Measurements from ENCODE around the gene FKBP5. TPM values are rescaled to one million over a fixed set of nuclear protein-coding genes. Genes with fewer than 3 reads are reported as not detected.
"Not testable (repeated sequence)": the region's sequence is repeated elsewhere in the genome, so short reads cannot be mapped to it uniquely, and the experiment has no call there.

Gene FKBP5
- total RNA-seq, 4 donors from 2014 or later, result 65.0 to 273 (median 103) TPM

DNA sequence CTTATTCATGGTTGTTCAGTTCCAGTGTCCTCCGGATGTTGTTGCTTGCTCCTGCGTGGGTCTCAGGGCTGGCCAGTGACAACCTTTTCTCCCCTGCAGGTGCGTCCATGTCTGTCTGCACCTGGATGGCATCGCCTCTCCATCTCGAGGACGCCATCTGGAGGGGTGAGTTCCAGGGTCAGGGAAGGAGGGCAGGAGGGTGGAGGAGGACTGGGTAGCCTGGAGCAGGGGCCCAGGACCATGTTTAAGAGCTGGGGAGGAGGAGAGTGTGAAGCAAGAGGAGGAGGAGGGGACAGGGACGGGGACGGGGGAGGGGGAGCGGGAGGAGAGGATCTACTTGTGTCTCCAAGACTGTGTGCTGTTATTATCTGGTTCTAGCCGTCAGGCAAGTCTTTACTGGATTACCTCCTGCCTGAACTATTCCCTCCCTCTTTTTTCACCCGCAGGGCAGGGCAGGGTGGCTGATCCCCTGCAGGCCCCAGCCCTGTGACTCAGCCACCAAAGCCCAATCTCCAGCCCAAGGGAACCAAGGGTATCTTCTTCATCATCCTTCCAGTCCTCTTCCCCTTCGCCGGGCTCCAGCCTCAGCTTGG is 143.8 kb downstream of the FKBP5 start:
- TF ChIP-seq, protein P1, sequence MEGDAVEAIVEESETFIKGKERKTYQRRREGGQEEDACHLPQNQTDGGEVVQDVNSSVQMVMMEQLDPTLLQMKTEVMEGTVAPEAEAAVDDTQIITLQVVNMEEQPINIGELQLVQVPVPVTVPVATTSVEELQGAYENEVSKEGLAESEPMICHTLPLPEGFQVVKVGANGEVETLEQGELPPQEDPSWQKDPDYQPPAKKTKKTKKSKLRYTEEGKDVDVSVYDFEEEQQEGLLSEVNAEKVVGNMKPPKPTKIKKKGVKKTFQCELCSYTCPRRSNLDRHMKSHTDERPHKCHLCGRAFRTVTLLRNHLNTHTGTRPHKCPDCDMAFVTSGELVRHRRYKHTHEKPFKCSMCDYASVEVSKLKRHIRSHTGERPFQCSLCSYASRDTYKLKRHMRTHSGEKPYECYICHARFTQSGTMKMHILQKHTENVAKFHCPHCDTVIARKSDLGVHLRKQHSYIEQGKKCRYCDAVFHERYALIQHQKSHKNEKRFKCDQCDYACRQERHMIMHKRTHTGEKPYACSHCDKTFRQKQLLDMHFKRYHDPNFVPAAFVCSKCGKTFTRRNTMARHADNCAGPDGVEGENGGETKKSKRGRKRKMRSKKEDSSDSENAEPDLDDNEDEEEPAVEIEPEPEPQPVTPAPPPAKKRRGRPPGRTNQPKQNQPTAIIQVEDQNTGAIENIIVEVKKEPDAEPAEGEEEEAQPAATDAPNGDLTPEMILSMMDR (IDR thresholded peaks at IDR 0.05), result no peak
- no peak for TF ChIP-seq POLR2A (IDR thresholded peaks at IDR 0.05)
- DNase-seq, result no peak
- Histone ChIP-seq H3K27me3 (no peaks in the 10 kb centered on the region), H3K9me3 (no peaks in the 10 kb centered on the region), H3K36me3 (no peaks in the 10 kb centered on the region), H3K4me1 (peaks cover 0 to 13% (median 8%) of the 10 kb centered on the region in 3 donors), H3K4me3 (no peak overlapping the region), H3K27ac (no peak overlapping the region)
- intact Hi-C loops (cut with DNase I), result no loop called here
- WGBS, 2 donors, result 29 to 32% methylated on average over 6 to 7 of the region's 13 CpGs

DNA sequence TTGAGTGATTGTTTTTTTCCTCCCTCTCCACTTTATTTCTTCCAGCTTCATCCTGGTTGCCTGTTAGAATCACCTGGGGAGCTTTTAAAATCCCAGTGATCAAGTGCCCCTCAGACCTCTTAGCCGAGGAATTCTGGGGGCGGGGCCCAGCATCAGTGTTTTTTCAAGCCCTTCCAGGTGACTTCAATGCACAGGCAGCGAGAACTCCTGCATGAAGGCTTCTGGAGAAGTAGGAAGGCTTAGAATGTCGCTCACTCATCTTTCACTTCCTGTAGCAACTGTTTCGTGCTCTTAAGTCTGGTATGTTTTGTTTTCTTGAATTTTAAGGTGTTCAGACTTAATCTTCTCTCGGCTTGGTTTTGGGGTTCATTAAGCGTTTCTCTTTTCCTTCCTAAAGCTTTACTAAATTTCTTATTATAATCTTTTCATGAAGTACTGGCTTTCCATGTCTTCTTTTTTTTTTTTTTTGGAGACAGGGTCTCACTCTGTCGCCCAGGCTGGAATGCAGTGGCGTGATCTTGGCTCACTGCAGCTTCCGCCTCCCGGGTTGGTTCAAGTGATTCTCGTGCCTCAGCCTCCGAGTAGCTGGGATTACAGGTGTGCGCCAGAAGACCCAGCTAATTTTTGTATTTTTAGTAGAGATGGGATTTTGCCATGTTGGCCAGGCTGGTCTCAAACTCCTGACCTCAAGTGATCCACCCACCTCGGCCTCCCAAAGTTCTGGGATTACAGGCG is 145.1 kb downstream of the FKBP5 start:
- no peaks in the 10 kb centered on the region for H3K27me3 ChIP-seq
- H3K4me3 ChIP-seq, result no peak overlapping the region
- intact Hi-C loops (cut with DNase I), result no loop called here
- peaks cover 0 to 13% (median 8%) of the 10 kb centered on the region in 3 donors for H3K4me1 ChIP-seq
- TF ChIP-seq POLR2A (IDR thresholded peaks at IDR 0.05), result no peak
- TF ChIP-seq, protein P1 (IDR thresholded peaks at IDR 0.05), result no peak
- 84 to 87% methylated on average over 14 to 16 of the region's 16 CpGs for WGBS, 2 donors
- no peak overlapping the region for H3K27ac ChIP-seq
- H3K9me3 ChIP-seq, result no peaks in the 10 kb centered on the region
- no peaks in the 10 kb centered on the region for H3K36me3 ChIP-seq
- no peak for DNase-seq

DNA sequence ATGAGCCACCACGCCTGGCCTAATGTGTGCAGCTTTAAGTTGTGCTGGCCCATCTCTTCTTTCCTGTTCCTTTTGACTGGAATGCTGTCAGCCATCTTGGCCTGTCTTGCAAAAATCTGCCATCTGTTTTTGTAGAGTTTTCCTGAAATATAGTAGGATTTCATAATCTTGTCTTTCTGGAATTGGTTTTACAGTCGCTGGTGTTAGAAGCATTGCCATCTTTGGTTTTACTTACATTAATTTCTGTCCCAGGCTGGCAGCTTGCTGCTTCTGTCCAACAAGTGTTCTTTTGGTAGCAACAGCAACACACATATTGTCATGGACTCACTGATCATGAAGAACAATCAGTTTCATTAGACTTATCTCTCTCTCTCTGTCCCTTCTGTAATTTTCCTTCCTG is 146.9 kb downstream of the FKBP5 start:
- 81 to 87% methylated on average over 2 of the region's 2 CpGs for WGBS, 2 donors
- H3K36me3 ChIP-seq, result no peaks in the 10 kb centered on the region
- no peak overlapping the region for H3K27ac ChIP-seq
- DNase-seq, result no peak
- intact Hi-C loops (cut with DNase I), result no loop called here
- H3K27me3 ChIP-seq, result no peaks in the 10 kb centered on the region
- H3K4me1 ChIP-seq, result peaks cover 0 to 13% (median 8%) of the 10 kb centered on the region in 3 donors
- H3K4me3 ChIP-seq, result no peak overlapping the region
- TF ChIP-seq, protein P1 (IDR thresholded peaks at IDR 0.05), result no peak
- no peak for TF ChIP-seq POLR2A (IDR thresholded peaks at IDR 0.05)
- no peaks in the 10 kb centered on the region for H3K9me3 ChIP-seq

DNA sequence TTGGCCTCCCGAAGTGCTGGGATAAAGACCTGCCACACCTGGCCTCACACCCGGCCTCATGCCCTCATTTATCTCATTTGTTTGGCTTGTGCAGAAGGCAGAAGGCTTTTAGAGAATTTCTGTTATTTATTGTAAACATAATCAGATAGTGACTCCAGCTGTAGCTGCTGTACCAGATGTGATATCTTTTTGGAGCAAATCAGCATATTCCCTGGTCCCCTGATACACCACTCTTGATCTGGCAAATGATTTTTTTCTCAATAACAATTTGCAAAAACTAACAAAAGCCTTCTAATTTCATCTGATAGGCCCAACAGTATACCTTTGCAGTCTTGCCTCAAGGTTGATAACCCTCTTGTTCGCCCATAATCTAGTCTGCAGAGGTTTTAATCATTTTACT is 149.5 kb downstream of the FKBP5 start:
- intact Hi-C loops (cut with DNase I), result no loop called here
- no peak for TF ChIP-seq POLR2A (IDR thresholded peaks at IDR 0.05)
- TF ChIP-seq, protein P1 (IDR thresholded peaks at IDR 0.05), result no peak
- WGBS, 2 donors, result 77 to 93% methylated on average over 3 of the region's 3 CpGs
- no peak overlapping the region for H3K4me3 ChIP-seq
- no peaks in the 10 kb centered on the region for H3K9me3 ChIP-seq
- H3K4me1 ChIP-seq, result no peaks in the 10 kb centered on the region
- peaks cover 0 to 4% (median 0%) of the 10 kb centered on the region in 4 donors for H3K27me3 ChIP-seq
- no peak for DNase-seq
- no peaks in the 10 kb centered on the region for H3K36me3 ChIP-seq
- no peak overlapping the region for H3K27ac ChIP-seq

DNA sequence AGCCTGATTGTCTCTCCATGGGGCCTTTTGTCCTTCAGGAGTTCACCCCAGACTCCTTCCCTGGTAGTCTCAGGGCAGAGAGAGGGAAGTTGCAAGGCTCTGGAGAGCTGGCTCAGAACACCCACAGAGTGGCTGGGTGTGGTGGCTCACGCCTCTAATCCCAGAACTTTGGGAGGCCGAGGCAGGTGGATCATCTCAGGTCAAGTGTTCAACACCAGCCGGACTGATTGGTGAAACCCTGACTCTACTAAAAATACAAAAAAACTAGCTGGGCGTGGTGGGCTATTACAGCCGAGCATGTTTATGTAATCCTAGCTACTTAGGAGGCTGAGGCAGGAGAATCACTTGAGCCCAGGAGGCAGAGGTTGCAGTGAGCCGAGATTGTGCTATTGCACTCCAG is 152.9 kb downstream of the FKBP5 start:
- WGBS, 2 donors, result 73 to 84% methylated on average over 3 to 4 of the region's 6 CpGs
- H3K27me3 ChIP-seq; H3K9me3 ChIP-seq; H3K27ac ChIP-seq; DNase-seq; H3K4me1 ChIP-seq; intact Hi-C loops (cut with DNase I); H3K4me3 ChIP-seq; H3K36me3 ChIP-seq: not testable (repeated sequence)

All from esophagus squamous epithelium (tissue), 5 donors.